GM12892 (cell line): ENCODE data around the gene ADGRA1.

Experiments
- POLR2A ChIP-seq: IDR thresholded peaks from 2 replicates; pipeline ENCODE4 v1.6.1; 2011; ENCODE audit warnings: low read depth, low read length, control low read depth
- POLR2AphosphoS5 ChIP-seq: IDR thresholded peaks from 2 replicates; pipeline ENCODE4 v1.6.1; 2011; ENCODE audit warnings: low read depth, low read length, control low read depth
- TAF1 ChIP-seq: IDR thresholded peaks from 2 replicates; pipeline ENCODE4 v1.6.1; 2011; ENCODE audit warnings: low read depth, mild to moderate bottlenecking, control low read depth, low read length, borderline replicate concordance

DNA sequence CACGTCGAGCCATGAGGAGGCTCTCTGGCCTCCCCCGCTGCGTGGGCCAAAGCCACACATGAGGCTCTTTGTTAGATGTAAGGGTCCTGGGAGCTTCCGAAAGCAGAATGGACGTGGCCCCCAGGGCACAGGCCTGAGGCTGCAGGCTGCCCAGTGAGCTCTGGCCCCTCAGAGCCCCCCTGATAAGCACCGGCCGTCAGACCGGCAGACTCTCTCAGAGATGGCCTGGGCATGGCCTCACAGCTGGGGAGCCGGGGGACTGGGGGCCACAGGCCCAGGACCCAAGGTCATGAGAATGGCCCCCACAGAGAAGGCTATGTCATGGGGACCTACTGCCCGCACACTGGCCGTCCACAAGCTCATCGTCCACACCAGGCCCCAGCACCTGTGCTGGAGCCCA lies 31.7 kb upstream of the ADGRA1 start:
- TF ChIP-seq POLR2A (no peak), POLR2AphosphoS5 (no peak), TAF1 (no peak)
